ENCODE data around the gene OPN1SW.
A peak's percentile ranks its signal among the peaks of the same experiment; 100 is the strongest.

OPN1SW gene

GRCh38 chr7:128757203-128757602 lies 18.4 kb downstream of the OPN1SW start:
- no peak for DNase-seq

GRCh38 chr7:128755819-128756476 lies 19.6 kb downstream of the OPN1SW start:
- DNase-seq: no peak

GRCh38 chr7:128755075-128755818 lies 20.3 kb downstream of the OPN1SW start:
- DNase-seq: no peak

- no peak for DNase-seq
Observed at GRCh38 chr7:128752251-128752650, 23.3 kb downstream of the OPN1SW start.

GRCh38 chr7:128747327-128748079 lies 28.1 kb downstream of the OPN1SW start:
- DNase-seq: no peak

- DNase-seq: no peak
Observed at GRCh38 chr7:128745706-128746105, 29.9 kb downstream of the OPN1SW start.

- no peak for DNase-seq
Observed at GRCh38 chr7:128744366-128744905, 31.2 kb downstream of the OPN1SW start.

- no peak for DNase-seq
Observed at GRCh38 chr7:128743112-128743772, 32.4 kb downstream of the OPN1SW start.

- no peak for DNase-seq
Observed at GRCh38 chr7:128742206-128742605, 33.4 kb downstream of the OPN1SW start.

GRCh38 chr7:128741491-128741890 lies 34.1 kb downstream of the OPN1SW start:
- no peak for DNase-seq

- DNase-seq: no peak
Observed at GRCh38 chr7:128740996-128741395, 34.6 kb downstream of the OPN1SW start.

- DNase-seq: no peak
Observed at GRCh38 chr7:128739990-128740682, 35.5 kb downstream of the OPN1SW start.

- DNase-seq: peak; percentile 88 to 95 (median 92)
Observed at GRCh38 chr7:128739048-128739962, 36.3 kb downstream of the OPN1SW start, which contains the start of gene CALU. Gene CALU, plus strand, starts transcription at chr7:128739359. Its CDS starts 9,225 bp downstream, at chr7:128748584.

GRCh38 chr7:128738570-128739047 lies 37.0 kb downstream of the OPN1SW start:
- no peak for DNase-seq

GRCh38 chr7:128737867-128738385 lies 37.7 kb downstream of the OPN1SW start:
- no peak for DNase-seq

- no peak for DNase-seq
Observed at GRCh38 chr7:128737441-128737840, 38.2 kb downstream of the OPN1SW start.

- DNase-seq: no peak
Observed at GRCh38 chr7:128735436-128735835, 40.2 kb downstream of the OPN1SW start.

- no peak for DNase-seq
Observed at GRCh38 chr7:128734890-128735289, 40.7 kb downstream of the OPN1SW start.

GRCh38 chr7:128733278-128733645 lies 42.3 kb downstream of the OPN1SW start:
- no peak for DNase-seq

- DNase-seq: no peak
Observed at GRCh38 chr7:128732521-128733277, 42.9 kb downstream of the OPN1SW start.

Data from T-helper 1 cell (primary cell).